NCI-H1105 (cell line): ENCODE measurements around the gene TRIP4.
"Not testable (repeated sequence)": the region's sequence is repeated elsewhere in the genome, so short reads cannot be mapped to it uniquely, and the experiment has no call there.

ENCODE experiments used
- DNase-seq: peaks from one replicate; lab custom pipeline; 2025; lab: John Stamatoyannopoulos, UW

Gene TRIP4

DNA sequence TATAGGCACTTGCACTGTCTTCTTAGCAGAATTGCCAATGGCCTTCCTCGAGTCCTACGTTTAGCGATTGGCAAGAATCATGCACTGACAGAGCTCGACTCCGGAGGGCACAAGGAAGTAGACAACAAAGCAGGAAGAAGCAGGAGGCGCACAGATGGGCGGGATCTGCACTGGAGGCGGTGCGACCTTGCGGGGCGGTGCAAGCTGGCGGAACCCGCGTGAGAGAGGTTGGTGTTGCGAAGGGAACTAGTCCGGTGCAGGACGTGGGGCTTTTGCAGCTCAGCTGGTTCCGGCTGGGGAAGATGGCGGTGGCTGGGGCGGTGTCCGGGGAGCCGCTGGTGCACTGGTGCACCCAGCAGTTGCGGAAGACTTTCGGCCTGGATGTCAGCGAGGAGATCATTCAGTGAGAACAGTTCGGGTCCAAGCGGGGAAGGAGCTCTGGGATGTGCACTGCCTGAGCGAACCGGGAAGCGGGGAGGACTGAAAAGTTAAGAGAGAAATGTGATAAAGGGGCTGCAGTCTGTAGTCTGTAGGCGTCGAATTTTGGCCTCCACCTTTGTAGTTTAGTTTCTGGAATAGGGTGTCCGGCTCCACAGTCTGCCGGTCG, at the start of gene TRIP4:
TSS of gene TRIP4 (plus strand) at position 275 of the 607 bp plus-strand sequence. CDS start at position 303, 28 bp downstream.
- DNase-seq: no peak

DNA sequence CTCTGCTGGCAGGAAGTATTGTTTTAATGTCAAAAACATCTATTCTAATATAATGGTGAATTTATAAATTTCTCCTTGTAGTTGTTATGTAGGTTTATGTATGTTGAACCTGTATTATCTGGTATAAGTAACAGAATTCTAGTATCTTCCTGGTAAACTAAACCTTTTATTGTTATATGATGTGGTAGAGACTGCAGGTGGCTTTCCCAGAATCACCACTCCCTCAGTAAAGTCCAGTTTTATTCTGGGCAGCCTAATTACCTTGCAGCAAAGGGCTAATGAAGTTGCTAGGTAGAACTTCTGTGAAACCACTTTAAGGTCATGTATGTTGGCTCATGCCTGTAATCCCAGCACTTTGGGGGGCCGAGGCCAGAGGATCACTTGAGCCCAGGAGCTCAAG, 47.3 kb upstream of the TRIP4 start:
- no peak for DNase-seq

DNA sequence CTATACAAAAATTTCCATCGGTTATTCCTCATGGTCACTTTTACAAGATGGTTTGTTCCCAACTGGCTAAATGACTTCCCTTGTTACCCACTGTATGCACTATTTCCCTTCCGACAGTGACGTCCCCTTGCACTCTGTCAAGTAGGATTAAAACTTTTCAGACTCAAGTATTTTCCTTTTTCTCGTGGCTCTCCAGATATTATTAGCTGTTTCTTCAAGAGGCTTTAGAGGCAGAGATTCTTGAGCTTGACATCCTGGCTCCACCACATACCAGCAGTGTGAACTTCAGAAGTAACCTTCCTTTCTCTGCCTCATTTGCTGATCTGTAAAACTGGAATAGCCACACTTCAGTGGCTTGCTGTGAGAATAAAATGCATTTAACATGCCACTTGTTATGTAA, 45.7 kb upstream of the TRIP4 start:
- DNase-seq: no peak

DNA sequence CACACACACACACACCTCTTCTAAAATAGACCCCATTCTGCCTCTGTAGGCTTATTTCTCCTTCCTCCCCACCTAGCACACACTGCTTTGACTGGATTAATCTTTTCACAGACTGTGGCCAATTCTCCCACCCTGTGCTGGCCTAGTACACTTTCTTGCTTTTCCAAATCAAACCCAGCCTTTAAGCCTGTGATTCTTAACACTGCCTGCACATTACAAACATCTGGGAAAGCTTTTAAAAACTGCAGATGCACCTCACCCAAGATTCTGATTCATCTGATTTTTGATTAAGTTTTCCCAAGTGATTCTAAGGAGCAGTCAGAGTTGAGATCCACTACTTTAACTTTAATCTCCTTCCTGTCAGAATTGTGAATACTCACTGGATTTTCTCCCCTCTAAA, 44.4 kb upstream of the TRIP4 start:
- DNase-seq: no peak

GRCh38 chr15:64343841-64344240, 43.8 kb upstream of the TRIP4 start:
- no peak for DNase-seq

DNA sequence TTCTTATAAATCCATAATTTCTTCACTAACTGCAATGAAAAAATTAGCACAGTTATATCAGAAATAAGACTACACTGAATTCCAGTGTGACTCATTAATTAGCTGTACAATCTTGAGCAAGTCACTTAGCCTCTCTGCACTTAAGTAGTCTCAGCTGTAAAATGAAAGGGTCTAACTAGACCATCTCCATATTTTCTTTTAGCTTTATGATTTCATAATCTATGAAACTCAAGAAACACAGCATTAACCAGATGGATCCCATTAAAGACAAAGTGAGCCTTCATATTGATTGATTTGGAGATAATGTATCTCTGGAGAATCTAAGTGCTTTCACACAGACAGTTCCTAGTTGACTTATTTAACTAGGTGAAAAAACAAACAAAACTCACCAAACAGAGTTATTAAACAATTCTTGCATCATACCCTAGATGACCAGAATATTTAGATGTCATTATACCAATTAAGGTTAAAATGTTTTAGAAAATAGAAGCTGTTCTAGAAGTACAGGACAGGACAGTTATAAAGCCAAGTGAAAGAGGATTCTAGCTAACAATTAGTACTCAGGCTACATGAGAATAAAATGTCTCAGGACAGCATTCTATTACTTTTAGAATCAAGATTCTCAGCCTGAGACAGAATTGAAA, 42.9 kb upstream of the TRIP4 start:
- DNase-seq: no peak

GRCh38 chr15:64346242-64346641, 41.4 kb upstream of the TRIP4 start:
- not testable (repeated sequence) for DNase-seq

GRCh38 chr15:64348455-64348854, 39.2 kb upstream of the TRIP4 start:
- no peak for DNase-seq

- DNase-seq: no peak
Observed at GRCh38 chr15:64349375-64349774, 38.3 kb upstream of the TRIP4 start.

DNA sequence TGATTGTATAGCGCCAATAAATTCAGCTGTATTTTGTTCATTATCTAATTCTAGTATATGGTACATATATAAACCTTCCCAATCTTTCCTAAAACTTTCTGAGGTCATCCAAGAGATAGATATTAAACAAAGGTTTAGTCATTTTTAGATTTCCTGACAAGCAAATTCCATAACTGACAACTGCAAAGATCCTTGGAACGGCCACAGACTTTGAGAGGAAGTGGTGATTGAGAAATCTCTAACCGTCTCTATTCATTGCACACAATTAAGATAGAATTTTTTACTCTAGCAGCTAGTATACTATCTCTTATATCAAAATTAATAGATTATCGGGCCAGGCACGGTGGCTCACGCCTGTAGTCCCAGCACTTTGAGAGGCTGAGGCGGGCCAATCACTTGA, 36.4 kb upstream of the TRIP4 start:
- no peak for DNase-seq

DNA sequence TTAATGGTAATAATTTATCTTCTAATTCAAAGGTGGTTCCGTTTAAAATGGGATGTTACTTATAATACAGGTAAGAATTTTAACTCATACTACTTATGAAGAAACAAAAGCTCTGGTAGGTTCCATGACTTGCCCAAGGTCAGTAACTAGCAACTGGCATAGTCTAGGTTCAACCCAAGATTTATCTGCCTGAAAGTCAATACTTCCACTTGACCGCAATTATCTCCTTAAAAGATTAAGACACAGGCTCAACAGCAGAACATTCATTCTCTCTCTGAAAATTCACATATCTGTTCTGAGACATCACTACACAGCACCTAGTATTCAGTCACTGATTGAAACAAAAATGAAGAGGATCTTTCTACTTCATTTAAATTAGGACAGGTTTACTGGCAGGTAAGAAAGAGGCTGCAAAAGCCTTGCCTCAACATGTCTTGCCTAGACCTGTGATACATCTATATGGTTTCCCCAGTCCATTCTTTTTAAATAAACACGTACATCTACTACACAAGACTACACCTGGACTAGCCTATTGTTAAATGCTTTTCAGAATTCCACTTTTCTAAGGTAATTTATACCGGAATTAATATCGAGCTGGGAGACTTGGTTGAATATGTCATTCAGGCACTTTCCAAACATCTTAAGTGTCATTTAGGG, 32.8 kb upstream of the TRIP4 start:
- no peak for DNase-seq

DNA sequence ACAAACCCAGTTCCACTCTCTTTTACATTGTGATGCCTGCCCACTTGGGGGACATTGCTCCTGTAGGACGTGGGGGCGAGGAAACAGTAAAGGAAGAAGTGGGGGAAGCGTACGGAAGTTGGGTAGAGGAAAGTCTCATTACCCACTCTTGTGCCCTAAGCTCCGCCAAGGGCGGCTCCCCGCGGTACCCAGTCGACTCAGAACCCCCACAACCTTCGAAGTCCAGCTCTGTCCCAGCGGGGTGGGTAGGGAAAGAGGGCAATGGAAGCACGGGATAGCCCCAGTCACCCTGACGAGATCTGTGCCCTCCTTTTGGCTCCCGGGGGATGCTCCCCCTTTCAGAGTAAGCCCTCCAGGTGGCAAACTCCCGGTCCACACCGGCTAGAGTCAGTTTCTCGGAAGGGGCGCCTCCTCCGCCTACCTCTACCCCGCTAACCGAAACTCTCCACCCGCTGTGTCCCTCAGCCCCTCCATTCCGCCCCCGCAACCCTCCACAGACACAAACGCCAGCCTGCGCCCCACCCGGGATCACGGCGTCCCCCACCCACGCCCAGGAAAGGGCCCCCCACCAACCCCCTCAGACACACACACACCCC, 32.2 kb upstream of the TRIP4 start:
- peak; percentile 24 for DNase-seq

DNA sequence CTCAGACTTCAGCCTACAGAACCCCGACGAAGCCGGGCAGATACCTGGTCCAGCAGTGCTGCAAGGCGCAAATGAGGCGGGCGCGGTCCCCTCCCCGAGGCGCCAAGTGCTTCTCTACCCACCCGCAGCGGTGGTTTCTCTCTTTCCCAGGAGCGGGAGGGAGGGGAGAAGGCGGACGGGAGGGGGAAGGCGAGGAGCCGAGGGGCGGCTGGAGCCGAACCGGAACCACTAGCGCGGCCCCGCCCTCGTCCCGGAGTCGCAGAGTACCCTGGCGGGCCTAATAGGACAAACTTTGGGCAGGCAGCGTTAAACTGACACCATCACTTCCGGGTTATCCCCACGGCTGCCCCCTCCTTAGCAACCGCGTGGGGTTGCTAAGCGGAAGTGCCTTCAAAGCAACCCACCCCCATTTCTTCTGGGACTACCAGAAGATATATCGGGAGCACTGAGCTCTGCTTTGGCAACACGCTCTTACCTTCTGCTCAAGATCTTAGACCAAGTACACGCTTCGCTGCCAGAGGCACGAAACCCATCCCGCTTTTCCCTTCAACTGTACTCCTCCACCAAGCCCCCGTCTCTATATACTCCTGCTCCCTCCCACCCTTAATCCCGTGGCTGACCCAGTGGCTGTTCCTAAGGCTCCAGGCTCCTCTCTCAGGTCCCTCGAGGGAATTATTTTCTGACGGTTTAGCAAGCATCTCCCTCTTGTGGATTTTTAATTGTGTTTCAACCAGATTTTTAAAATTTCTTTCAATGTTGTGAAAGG, 31.5 kb upstream of the TRIP4 start, which contains the start of gene CSNK1G1:
TSS of gene CSNK1G1 (minus strand) at position 230 of the 766 bp plus-strand sequence. CDS start 55,674 bp downstream, outside the sequence.
- peak; percentile 99 for DNase-seq

GRCh38 chr15:64356710-64357040, 31.0 kb upstream of the TRIP4 start:
- no peak for DNase-seq

GRCh38 chr15:64361259-64361658, 26.4 kb upstream of the TRIP4 start:
- DNase-seq: no peak

GRCh38 chr15:64369078-64369607, 18.5 kb upstream of the TRIP4 start:
- no peak for DNase-seq

DNA sequence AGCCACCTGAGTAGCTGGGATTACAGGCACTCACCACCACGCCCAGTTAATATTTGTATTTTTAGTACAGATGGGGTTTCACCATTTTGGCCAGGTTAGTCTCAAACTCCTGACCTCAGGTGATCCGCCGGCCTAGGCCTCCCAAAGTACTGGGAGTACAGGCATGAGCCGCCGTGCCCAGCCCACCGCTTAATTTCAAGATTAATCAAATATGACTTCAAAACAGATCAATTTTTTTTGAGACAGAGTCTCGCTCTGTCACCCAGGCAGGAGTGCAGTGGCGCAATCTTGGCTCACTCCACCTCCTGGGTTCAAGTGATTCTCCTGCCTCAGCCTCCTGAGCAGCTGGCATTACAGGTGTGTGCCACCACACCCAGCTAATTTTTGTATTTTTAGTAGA, 16.3 kb upstream of the TRIP4 start:
- DNase-seq: not testable (repeated sequence)

DNA sequence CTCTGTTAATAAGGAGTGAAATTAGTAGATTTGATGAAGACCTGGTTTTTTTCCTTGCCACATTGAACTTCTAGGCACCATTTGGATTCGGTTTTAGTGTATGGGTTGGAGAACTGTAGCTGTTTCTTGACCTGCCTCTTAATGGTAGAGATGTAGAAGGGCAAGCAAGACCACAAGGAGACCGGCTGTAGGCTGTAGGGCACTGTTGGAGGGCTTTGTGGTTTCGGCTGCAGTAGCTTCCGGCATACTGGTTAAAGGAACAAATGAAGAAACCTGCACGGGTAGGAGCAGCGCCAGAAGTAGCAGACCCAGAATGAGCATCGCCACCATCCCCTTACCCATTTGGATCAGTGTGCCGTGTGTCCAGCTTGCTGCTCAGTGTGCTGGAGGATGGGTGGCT, 14.3 kb upstream of the TRIP4 start:
- no peak for DNase-seq

DNA sequence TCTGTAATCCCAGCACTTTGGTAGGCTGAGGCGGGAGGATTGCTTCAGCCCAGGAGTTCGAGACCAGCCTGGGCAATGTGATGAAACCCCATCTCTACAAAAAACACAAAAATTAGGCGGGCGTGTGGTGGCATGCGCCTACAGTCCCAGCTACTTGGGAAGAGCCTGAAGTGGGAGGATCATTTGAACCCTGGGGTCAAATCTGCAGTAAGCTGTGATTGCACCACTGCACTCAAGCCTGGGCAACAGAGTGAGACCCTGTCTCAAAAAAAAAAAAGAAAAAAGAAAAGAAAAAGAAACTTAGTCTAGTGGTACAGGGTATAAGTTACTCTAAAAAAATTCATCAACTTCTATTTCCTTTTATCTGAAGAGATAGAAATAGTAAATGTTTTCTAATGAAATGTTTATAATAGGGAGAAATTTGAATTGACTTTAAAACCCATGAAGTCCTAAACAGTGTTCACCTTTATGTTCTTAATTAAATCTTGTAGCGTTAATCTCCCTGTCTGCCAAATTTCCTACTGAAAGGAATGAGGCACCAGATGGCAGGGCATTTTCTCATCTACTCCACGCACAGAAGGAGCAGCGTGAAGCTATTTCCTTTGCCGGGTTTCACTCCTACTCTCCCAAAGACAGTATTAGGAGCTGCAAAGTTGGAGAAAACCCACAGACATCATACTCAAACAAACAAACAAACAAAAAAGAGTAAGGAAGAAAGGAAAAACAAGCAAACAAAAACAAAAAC, 8.2 kb upstream of the TRIP4 start:
- no peak for DNase-seq

- DNase-seq: not testable (repeated sequence)
Observed at GRCh38 chr15:64380130-64380870, 7.3 kb upstream of the TRIP4 start.
